ENCODE results near the gene WDR86.

The WDR86 gene

DNA sequence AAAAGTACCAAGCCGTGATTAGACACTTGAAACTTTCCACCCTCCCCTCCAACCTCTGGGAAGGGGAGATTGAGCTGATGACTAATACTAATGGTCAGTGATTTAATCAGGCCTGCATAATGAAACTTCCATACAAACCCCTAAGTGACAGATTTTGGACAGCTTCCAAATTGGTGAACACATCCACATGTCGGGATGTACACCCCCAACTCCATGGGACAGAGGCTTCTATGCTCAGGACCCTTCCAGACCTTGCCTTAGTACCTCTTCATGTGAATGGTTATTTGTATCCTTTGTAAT, 63.4 kb downstream of the WDR86 start:
- DNase-seq: no peak

DNA sequence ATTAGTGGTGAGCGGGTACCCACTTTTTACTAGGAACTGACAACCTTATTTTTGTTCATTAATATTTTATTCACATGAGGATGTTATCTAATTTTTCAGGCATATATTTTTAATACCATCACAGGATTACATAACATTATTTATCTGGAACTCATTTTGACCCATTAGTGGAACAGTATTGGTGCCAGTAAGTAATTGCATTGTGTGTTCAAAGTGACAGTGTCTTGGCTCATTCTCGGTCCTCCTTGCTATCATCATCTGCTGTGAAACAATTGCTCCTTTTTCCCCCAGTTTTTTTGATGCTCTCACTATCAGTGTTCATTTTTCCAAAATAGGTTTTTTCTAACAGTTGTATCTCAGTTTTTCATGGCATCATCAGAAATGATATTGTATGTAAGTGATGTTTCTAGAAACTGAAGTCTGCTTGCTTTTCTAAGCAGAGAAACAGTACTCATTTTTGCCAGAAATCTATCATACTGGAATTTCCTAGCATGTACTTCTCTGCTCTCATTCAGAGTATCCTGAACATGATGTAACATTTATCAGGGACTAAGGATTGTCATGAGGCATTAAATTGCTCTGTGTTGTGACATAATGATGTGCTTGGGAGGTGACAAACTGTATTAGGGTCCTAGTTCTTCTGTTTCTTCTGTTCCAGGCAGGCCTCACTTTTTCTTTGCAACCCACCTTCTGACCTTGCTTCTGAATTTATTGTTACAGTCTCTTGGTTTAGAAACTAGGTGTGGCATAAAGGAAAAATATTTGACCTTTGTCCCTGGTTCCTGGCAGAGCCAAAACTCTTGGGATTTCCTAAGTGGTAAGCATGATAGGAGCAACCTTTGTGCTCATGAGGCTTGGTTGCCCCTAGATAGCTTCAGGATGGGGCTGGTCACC, 64.0 kb downstream of the WDR86 start:
- no peak for DNase-seq

DNA sequence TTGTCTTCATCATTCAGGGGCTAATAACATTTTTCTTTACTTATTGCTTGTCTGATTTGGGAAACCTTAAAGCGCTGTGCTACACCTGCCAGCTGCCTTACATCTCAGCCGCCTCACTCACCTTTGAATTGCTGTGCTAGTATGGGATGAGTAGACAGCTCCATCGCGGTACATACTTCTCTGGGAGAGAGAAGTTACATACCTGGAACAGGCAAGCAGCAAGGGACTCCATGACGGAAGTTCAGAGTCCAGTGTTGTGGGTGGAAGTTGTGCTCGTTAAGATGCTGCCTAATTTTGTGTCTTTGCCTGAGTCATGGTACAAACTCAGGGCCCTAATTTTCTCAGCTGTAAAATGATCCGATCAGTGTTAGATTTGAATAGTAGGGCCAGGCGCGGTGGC, 66.3 kb downstream of the WDR86 start:
- DNase-seq: no peak

DNA sequence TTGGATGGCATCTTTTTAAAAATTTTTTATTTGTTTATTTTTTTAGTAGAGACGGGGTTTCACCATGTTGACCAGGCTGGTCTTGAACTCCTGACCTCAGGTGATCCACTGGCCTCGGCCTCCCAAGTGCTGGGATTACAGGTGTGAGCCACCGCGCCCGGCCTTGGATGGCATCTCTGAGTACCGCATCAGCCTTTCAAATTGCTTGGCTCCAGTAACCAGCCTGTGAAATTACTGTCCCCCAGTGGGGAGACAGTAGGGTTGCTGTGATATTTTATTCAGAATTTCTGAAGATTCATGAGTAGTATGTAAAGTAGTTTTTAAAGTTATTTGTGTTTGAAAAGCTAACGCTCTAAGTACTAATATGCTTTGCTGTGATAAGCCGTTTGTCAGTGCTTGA, 67.0 kb downstream of the WDR86 start:
- no peak for DNase-seq

DNA sequence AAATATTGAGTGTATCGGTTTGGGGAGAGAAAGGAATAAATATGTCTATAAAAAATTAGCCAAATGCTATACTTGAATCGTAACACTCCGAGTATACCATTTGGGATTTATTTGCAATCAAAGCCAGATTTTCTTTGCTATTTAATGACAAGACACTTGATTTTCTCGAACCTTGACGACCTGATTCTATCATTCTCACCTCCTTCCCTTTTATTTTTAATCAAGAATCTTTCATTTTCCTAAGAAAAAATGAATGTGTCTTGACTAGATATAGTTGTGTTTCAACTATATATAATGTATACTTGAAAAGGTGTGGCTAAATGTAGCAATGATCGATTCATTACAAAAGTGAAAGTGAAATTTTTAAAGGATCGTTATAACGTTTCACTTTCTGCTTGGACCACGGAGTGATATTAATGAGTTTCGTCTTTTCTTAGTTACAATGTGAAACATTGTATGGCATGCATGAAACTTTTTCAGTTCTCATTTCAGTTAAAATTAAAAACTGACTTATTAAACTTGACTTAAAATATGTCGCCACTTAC, 67.7 kb downstream of the WDR86 start:
- no peak for DNase-seq

DNA sequence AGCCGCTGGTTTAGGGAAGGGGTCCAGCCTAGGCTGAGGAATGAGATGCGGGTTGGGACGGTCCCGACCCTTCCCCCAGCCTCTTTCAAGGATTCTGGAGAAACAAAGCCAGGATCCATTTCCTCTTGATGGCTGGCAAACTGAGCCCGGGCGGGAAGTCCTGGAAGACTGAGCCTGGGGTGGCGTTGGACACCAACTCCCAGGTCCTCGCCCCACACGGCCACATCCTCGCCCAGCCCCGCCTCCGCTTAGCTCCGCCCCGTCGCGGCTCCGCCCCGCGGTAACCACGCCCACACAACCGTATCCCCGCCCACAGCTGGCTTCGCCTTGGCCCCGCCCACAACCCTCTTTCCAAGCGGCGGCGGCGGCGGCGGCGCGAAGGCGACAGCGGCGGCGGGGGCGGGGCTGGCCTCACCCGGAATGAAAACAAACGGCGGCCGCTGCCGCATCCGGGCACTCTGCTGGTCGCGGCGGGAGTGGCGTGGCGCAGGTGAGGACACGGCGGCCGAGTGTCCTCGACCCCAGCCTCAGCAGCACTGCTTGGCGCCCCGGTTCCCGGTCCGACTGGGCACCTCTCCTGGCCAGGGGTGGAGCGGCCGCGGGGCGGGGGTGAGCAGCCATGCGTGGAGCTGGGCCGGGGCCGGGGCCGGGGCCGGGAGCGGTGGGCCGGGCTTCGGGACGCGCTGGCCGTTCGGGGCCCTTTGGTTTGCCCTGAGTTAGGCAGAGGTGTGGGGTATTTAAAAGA, 68.3 kb downstream of the WDR86 start, which contains the start of gene NUB1:
TSS of gene NUB1 (plus strand) at position 456 of the 745 bp plus-strand sequence. CDS start 3,538 bp downstream, outside the sequence.
- DNase-seq: peak; percentile 89

DNA sequence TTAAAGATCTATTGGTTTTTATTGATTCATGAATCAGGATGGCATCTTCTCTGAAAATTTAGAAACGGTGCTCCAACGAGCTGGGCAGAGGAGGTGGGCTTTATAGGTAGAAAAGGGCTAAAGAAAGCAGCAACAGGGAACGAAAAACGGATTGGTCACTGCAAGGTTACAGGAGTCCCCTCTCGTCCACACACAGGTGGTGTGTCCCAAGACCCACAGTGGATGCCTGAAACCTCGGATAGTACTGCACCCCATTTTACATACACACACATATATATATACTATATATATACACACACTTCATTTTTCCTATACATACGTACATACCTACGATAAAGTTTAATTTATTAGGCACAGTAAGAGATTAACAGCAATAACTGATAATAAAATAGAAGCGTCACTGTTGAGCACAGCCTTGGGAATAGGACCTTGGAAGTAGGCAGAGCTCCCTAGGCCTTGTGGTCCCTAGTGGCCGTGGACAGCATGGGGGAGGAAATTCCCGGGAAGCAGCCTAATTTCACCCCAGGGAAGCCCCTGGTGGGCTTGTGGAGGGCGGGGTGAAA, 69.0 kb downstream of the WDR86 start:
- no peak for DNase-seq

DNA sequence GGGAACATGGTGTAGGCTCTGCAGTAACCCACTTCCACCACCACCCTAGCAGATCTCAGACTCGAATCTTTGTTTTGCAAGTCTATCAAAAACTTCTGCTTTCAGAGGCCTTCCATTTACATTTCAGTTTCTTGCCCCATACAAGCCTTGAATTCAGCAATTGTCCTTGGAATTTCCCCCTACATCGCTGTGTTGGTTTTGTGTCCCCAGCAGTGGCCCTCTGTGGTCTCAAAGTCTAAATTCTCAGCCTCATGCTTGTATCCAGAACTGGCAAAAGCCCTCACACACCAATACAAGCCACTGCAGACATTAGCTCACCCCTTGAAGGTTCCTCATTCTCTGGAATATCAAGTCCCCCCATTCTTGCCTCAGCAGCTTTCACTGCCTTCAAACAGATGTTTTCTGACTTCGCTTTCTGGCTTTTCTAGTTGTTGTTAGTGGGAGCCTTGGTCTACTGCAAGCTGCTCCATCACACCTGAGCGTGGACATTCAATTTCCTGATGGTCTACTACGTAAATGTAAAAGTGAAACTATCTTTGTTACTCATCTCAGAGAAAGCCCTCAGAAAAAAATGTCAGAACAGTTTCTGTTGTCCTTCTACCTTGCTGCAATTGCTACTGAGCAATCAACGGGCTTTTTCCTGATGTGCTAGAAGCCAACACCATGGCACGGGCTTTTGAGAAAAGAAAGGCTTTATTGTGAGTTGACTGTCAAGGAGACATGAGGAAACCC, 70.0 kb downstream of the WDR86 start:
- DNase-seq: no peak

DNA sequence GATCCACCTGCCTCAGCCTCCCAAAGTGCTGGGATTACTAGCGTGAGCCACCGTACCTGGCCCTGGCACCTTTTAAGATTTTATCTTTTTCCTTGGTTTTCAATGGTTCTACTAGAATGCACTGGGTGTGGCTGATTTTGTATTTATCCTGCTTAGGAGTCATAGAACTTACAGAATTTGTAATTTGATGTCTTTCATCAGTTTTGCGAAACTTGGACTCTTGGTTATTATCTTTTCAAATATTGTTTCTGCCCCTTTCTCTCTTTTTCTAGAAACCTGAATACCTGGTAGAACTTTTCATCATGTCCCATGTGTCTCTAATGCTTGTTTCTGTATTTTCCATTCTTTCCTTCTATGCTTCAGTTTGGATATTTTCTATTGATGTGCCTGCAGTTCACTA, 71.0 kb downstream of the WDR86 start:
- no peak for DNase-seq

DNA sequence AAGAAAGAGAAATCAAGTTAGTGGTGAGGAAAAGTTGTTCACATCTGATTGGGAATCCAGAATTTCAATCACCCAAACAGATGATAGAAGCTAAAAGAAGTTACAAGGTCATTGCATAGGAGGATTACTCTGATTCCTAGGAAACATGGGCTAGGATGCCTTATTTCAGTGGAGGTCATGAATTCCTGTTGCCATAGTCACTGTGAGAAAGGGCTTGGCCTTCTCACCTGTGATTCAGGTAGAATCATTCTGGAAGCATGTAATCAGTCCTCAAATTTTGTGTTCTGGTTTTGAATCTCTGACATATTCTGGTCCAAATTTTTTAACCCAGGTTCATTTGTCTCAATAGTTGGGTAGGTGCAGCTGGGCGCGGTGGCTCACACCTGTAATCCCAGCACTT, 72.5 kb downstream of the WDR86 start:
- DNase-seq: no peak

DNA sequence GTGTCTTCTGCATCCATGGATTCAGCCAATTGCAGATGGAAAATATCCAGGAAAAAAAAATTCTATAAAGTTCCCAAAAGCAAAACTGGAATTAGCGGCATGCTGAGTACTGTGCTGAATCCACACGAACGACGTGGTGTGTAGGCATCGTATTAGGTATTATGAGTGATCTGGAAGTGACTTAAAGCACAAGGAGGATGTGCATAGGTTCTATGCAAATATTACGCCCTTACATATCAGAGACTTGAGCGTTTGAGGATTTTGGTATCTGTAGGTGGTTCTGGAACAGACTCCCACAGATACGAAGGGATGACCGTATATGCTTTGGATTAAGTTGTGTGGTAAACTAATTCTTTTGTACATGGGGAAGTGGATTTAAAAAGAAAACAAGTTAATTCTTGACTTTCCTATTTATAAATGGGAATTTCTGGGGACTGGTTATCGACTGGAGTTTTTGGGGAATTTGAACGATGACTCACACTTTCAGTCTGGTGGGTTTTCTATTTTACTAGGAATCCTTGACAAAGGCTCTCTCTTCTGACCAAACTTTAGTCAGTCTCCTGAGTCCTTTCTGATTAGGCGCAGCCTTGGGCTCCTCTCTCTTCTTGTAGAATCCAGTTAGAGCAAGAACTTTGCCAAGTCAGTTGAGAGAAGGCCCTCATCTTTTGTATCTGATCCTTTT, 73.7 kb downstream of the WDR86 start:
- DNase-seq: no peak

DNA sequence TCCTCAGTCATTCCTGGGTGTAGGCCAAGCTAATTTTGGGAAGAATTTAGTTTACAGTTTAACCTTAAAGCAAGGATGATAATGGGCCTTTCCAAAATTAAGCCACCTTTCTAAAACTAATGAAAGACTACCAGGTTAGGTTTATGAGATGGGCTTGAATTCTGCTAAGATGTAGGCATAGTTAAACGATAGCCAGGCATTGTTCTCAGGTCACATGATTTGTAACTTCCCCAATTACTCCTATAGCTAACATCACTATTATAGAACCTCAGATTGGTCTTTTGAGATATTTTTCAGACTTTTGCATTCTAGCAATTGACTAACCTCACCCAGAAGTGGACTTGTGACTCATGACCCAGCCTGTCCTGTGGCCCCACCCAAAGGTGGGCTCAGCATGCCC, 75.2 kb downstream of the WDR86 start:
- no peak for DNase-seq

Measured in activated CD4-positive, alpha-beta T cell treated with anti-CD3 and anti-CD28 coated beads, Interleukin-2, amount 50 U/mL, for 1 hour (primary cell).